Anterior cingulate cortex (tissue), 58 donors: ENCODE results near the gene CAPN12.
A peak's percentile ranks its signal among the peaks of the same experiment; 100 is the strongest.
"Not testable (repeated sequence)": the region's sequence is repeated elsewhere in the genome, so short reads cannot be mapped to it uniquely, and the experiment has no call there.

Experiments used
- DNase-seq, 58 donors: peaks; one replicate each; lab custom pipeline; 2025; lab: John Stamatoyannopoulos, UW

The CAPN12 gene

GRCh38 chr19:38744298-38744681 lies at the start of gene CAPN12:
Gene CAPN12 (minus strand): TSS chr19:38744474. CDS start chr19:38744165, 309 bp downstream.
- DNase-seq, result no peak

- no peak for DNase-seq
Observed at GRCh38 chr19:38793671-38794070, 49.4 kb upstream of the CAPN12 start.

- peak in 6 of 58 donors; percentile 4 to 36 (median 12) for DNase-seq
Observed at GRCh38 chr19:38793177-38793576, 48.9 kb upstream of the CAPN12 start.

GRCh38 chr19:38792250-38793111 lies 48.2 kb upstream of the CAPN12 start:
- peak in 2 of 58 donors; percentile 1 to 4 for DNase-seq

GRCh38 chr19:38791451-38792064 lies 47.3 kb upstream of the CAPN12 start:
- not testable (repeated sequence) for DNase-seq

- not testable (repeated sequence) for DNase-seq
Observed at GRCh38 chr19:38790507-38791403, 46.5 kb upstream of the CAPN12 start.

- DNase-seq, result no peak
Observed at GRCh38 chr19:38788478-38789243, 44.4 kb upstream of the CAPN12 start, which contains the start of gene LGALS7B. Gene LGALS7B (plus strand): TSS chr19:38789200. CDS start chr19:38789227, 27 bp downstream.

GRCh38 chr19:38786572-38787265 lies 42.4 kb upstream of the CAPN12 start:
- DNase-seq, result no peak

GRCh38 chr19:38786061-38786460 lies 41.8 kb upstream of the CAPN12 start:
- not testable (repeated sequence) for DNase-seq

GRCh38 chr19:38785187-38785699 lies 41.0 kb upstream of the CAPN12 start:
- no peak for DNase-seq

- no peak for DNase-seq
Observed at GRCh38 chr19:38784224-38784623, 40.0 kb upstream of the CAPN12 start.

GRCh38 chr19:38782212-38782611 lies 37.9 kb upstream of the CAPN12 start:
- not testable (repeated sequence) for DNase-seq

GRCh38 chr19:38781058-38781457 lies 36.8 kb upstream of the CAPN12 start:
- no peak for DNase-seq

- no peak for DNase-seq
Observed at GRCh38 chr19:38780443-38780842, 36.2 kb upstream of the CAPN12 start.

GRCh38 chr19:38778733-38779132 lies 34.5 kb upstream of the CAPN12 start:
- DNase-seq, result no peak

GRCh38 chr19:38774181-38774950 lies 30.1 kb upstream of the CAPN12 start:
- DNase-seq, result no peak

GRCh38 chr19:38773469-38774177 lies 29.3 kb upstream of the CAPN12 start, which contains the start of gene LGALS7:
Gene LGALS7 (minus strand): TSS chr19:38773517. CDS start chr19:38773492, 25 bp downstream.
- DNase-seq, result no peak
